Liver (tissue), 9 donors: ENCODE measurements around the gene PRPF18. TPM values are rescaled to one million over a fixed set of nuclear protein-coding genes. Genes with fewer than 3 reads are reported as not detected.

Experiments used
- DNase-seq: peaks from one replicate; pipeline ENCODE4 v3.0.0-alpha.2; 2017; ENCODE audit warnings: low spot score
- H3K27ac ChIP-seq, 2 donors: one replicate each; pipeline ENCODE4 v1.7.0; 2013; ENCODE audit warnings: inconsistent platforms in 2 of 2, low read length in 2 of 2, control low read depth in 1 of 2, low read depth in 1 of 2, mild to moderate bottlenecking in 1 of 2
- H3K27me3 ChIP-seq, 4 donors: one replicate each; pipeline versions ENCODE4 v1.6.1 to v1.7.0; 2013; ENCODE audit warnings: low read length in 3 of 4, inconsistent platforms in 1 of 4, mild to moderate bottlenecking in 1 of 4, moderate library complexity in 1 of 4; ENCODE audit not compliant: control insufficient read depth in 4 of 4, insufficient read depth in 4 of 4
- H3K36me3 ChIP-seq, 4 donors: one replicate each; pipeline versions ENCODE4 v1.6.1 to v1.7.0; 2013; ENCODE audit warnings: low read length in 3 of 4, mild to moderate bottlenecking in 3 of 4, low read depth in 1 of 4, moderate library complexity in 1 of 4; ENCODE audit not compliant: control insufficient read depth in 4 of 4, insufficient read depth in 3 of 4
- H3K4me1 ChIP-seq, 4 donors: one replicate each; pipeline versions ENCODE4 v1.6.1 to v1.7.0; 2013; ENCODE audit warnings: low read length in 3 of 4, mild to moderate bottlenecking in 3 of 4, moderate library complexity in 1 of 4; ENCODE audit not compliant: control insufficient read depth in 4 of 4, insufficient read depth in 4 of 4
- H3K4me3 ChIP-seq, 3 donors: one replicate each; pipeline versions ENCODE4 v1.6.1 to v1.7.0; 2013; ENCODE audit warnings: low read length in 3 of 3, control low read depth in 1 of 3, low read depth in 1 of 3, mild to moderate bottlenecking in 1 of 3
- H3K9ac ChIP-seq, 2 donors: one replicate each; pipeline ENCODE4 v1.7.0; 2013; ENCODE audit warnings: low read length in 2 of 2, mild to moderate bottlenecking in 2 of 2, moderate library complexity in 2 of 2, control low read depth in 1 of 2, low read depth in 1 of 2
- H3K9me3 ChIP-seq, 4 donors: one replicate each; pipeline versions ENCODE4 v1.6.1 to v1.7.0; 2013; ENCODE audit warnings: low read length in 3 of 4; ENCODE audit not compliant: control insufficient read depth in 4 of 4
- ATF3 ChIP-seq: IDR thresholded peaks from 2 replicates; pipeline ENCODE4 v1.6.1; 2016; ENCODE audit warnings: antibody characterized with exemption
- CTCF ChIP-seq: fragments of 150-350 bp; IDR thresholded peaks from 2 replicates; pipeline ENCODE4 v1.5.1; 2017; ENCODE audit warnings: improper control_type of control experiment, low read depth, low read length; ENCODE audit not compliant: missing input control
- EGR1 ChIP-seq, 2 donors: IDR thresholded peaks; 2 replicates each; pipeline ENCODE4 v1.6.1; 2016 to 2018; ENCODE audit warnings: antibody characterized with exemption in 2 of 2, low read depth in 2 of 2
- FOXA2 ChIP-seq: IDR thresholded peaks from 2 replicates; pipeline ENCODE4 v1.6.1; 2016; ENCODE audit warnings: antibody characterized with exemption
- GABPA ChIP-seq, 2 donors: IDR thresholded peaks in 1 of 2; conservative IDR thresholded peaks in 1 of 2; 2 replicates each; pipeline ENCODE4 v1.6.1; 2016; ENCODE audit warnings: antibody characterized with exemption in 2 of 2, mild to moderate bottlenecking in 1 of 2, moderate library complexity in 1 of 2
- JUND ChIP-seq, 2 donors: IDR thresholded peaks; 2 replicates each; pipeline ENCODE4 v1.6.1; 2016; ENCODE audit warnings: antibody characterized with exemption in 2 of 2
- MAX ChIP-seq: IDR thresholded peaks from 2 replicates; pipeline ENCODE4 v1.6.1; 2016; ENCODE audit warnings: antibody characterized with exemption
- RAD21 ChIP-seq, 2 donors: IDR thresholded peaks; 2 replicates each; pipeline ENCODE4 v1.6.1; 2016; ENCODE audit warnings: antibody characterized with exemption in 2 of 2, mild to moderate bottlenecking in 2 of 2
- REST ChIP-seq: IDR thresholded peaks from 2 replicates; pipeline ENCODE4 v1.6.1; 2016; ENCODE audit warnings: antibody characterized with exemption, mild to moderate bottlenecking
- TAF1 ChIP-seq: conservative IDR thresholded peaks from 2 replicates; pipeline ENCODE4 v1.6.1; 2016; ENCODE audit warnings: antibody characterized with exemption, mild to moderate bottlenecking
- YY1 ChIP-seq: IDR thresholded peaks from 2 replicates; pipeline ENCODE4 v1.6.1; 2016; ENCODE audit warnings: antibody characterized with exemption, mild to moderate bottlenecking
- ZBTB33 ChIP-seq: IDR thresholded peaks from 2 replicates; pipeline ENCODE4 v1.6.1; 2016; ENCODE audit warnings: antibody characterized with exemption
- WGBS: extraction: QIAGEN DNeasy Blood & Tissue Kit; methylation state at CpG from one replicate; pipeline ENCODE4 v1.1.7; 2013; 5-methylcytosine and 5-hydroxymethylcytosine counted together
- polyA plus RNA-seq, 2 donors: library from polyadenylated mRNA; stranded (reverse) in 1 of 2; unstranded in 1 of 2; fragments of 200-250 nt in 1 of 2; fragments of >200 nt in 1 of 2; fragmentation: Nextera tagmentation in 1 of 2; extraction: Ambion mirVana in 1 of 2; gene quantifications; one replicate each; pipeline versions ENCODE4 v1.2.1 to v1.2.3, GENCODE V29; 2013 to 2015
- total RNA-seq, 2 donors: library from RNA; depleted of rRNA; stranded (reverse); fragments of >200 nt; gene quantifications; one replicate each; pipeline ENCODE4 v1.2.3, GENCODE V29; 2014
- donor health status: healthy.
- donor health status: healthy.
- donor health status: healthy.
- donor health status: healthy.
- donor health status: healthy.

The PRPF18 gene
- total and polyA plus RNA-seq, 4 donors, result 10.0 to 28.3 (median 14.5) TPM

- H3K36me3 ChIP-seq, result peaks cover 0 to 28% (median 20%) of the 10 kb centered on the region in 4 donors
- no peak overlapping the region for H3K27ac ChIP-seq
These were observed 81.4 kb downstream of the PRPF18 start for GRCh38 chr10:13668126-13668525.

More at GRCh38 chr10:13668126-13668525, 81.4 kb downstream of the PRPF18 start:
- DNase-seq, result no peak
- Histone ChIP-seq H3K9me3 (no peaks in the 10 kb centered on the region), H3K4me1 (peaks cover 3 to 14% (median 5%) of the 10 kb centered on the region in 4 donors), H3K4me3 (no peak overlapping the region), H3K9ac (no peak overlapping the region), H3K27me3 (no peaks in the 10 kb centered on the region)
- no peak for TF ChIP-seq FOXA2
- no peak for TF ChIP-seq YY1
- no peak for TF ChIP-seq JUND (IDR thresholded peaks at IDR 0.05)
- no peak for TF ChIP-seq CTCF
- no peak for TF ChIP-seq GABPA (IDR thresholded peaks at IDR 0.05 in 1 of 2, conservative IDR thresholded peaks at IDR 0.05 in 1 of 2)
- no peak for TF ChIP-seq ZBTB33
- no peak for TF ChIP-seq TAF1
- no peak for TF ChIP-seq EGR1 (IDR thresholded peaks at IDR 0.05; ENCODE audit: low read depth in 2 of 2)
- no peak for TF ChIP-seq MAX
- no peak for TF ChIP-seq REST
- no peak for TF ChIP-seq ATF3
- TF ChIP-seq RAD21 (IDR thresholded peaks at IDR 0.05), result no peak
- WGBS, result 86% methylated on average over 4 of the region's 4 CpGs
